B cell (primary cell): ENCODE measurements around the gene BORCS8. TPM values are rescaled to one million over a fixed set of nuclear protein-coding genes. Genes with fewer than 3 reads are reported as not detected.
A peak's percentile ranks its signal among the peaks of the same experiment; 100 is the strongest.

Experiments used
- ATAC-seq: fragments of 200-7000 bp; cut with Tn5 transposase; one replicate; pipeline ENCODE4 v1.10.0; 2021; ENCODE audit warnings: low read depth, mild to moderate bottlenecking, moderate number of reproducible peaks, moderate library complexity
- CTCF ChIA-PET: fragments of 350-600 bp; sonication (Branson Sonifier 250); formaldehyde crosslinking; loops from one replicate; lab custom pipeline; 2021; ENCODE audit warnings: antibody characterized with exemption, inconsistent platforms; lab: Charles Lee
- POLR2A ChIA-PET: fragments of 350-600 bp; sonication (Branson Sonifier 250); formaldehyde crosslinking; loops from one replicate; lab custom pipeline; 2021; ENCODE audit warnings: antibody characterized with exemption; lab: Charles Lee
- DNase-seq: peaks from one replicate; pipeline ENCODE4 v3.0.0; 2013
- H2AFZ ChIP-seq: 2 replicates; pipeline ENCODE4 v1.6.1; 2012; ENCODE audit warnings: mild to moderate bottlenecking, low read depth, low read length; ENCODE audit not compliant: insufficient read depth, poor library complexity, severe bottlenecking
- H3K27ac ChIP-seq, 2 donors: 1 replicate in 1 of 2; 2 replicates in 1 of 2; pipeline ENCODE4 v1.5.1; 2012 to 2013; ENCODE audit warnings: low read length in 2 of 2, mild to moderate bottlenecking in 2 of 2, moderate library complexity in 1 of 2
- H3K27me3 ChIP-seq, 4 experiments: fragments of 200-600 bp in 1 of 4; sonication (generic) in 1 of 4; replicated peaks in 1 of 4; 1 replicate in 2 of 4; 2 replicates in 2 of 4; pipeline versions ENCODE4 v1.6.1 to v1.7.0; 2013 to 2016; ENCODE audit warnings: low read length in 3 of 4, mild to moderate bottlenecking in 2 of 4, mixed read lengths in 1 of 4, moderate library complexity in 1 of 4; ENCODE audit not compliant: insufficient read depth in 4 of 4, control insufficient read depth in 3 of 4; ENCODE audit errors: control extremely low read depth in 1 of 4
- H3K36me3 ChIP-seq, 2 experiments: replicated peaks in 1 of 2; 1 replicate in 1 of 2; 2 replicates in 1 of 2; pipeline versions ENCODE4 v1.6.1 to v1.7.1; 2013; ENCODE audit warnings: low read length in 1 of 2; ENCODE audit not compliant: insufficient read depth in 2 of 2, control insufficient read depth in 1 of 2; ENCODE audit errors: control extremely low read depth in 1 of 2, extremely low read depth in 1 of 2
- H3K4me1 ChIP-seq, 2 donors: fragments of 200-600 bp in 1 of 2; sonication (generic) in 1 of 2; 1 replicate in 1 of 2; 2 replicates in 1 of 2; pipeline versions ENCODE4 v1.5.1 to v1.6.1; 2013 to 2017; ENCODE audit warnings: low read length in 2 of 2; ENCODE audit not compliant: control insufficient read depth in 2 of 2, insufficient read depth in 2 of 2
- H3K4me2 ChIP-seq: replicated peaks from 2 replicates; pipeline ENCODE3; 2012; ENCODE audit warnings: mild to moderate bottlenecking, low read depth, low read length; ENCODE audit not compliant: poor library complexity, severe bottlenecking
- H3K4me3 ChIP-seq, 5 experiments: fragments of 200-600 bp in 1 of 5; sonication (generic) in 1 of 5; 1 replicate in 3 of 5; 2 replicates in 2 of 5; pipeline versions ENCODE4 v1.5.1 to v1.7.0; 2011 to 2016; ENCODE audit warnings: low read length in 4 of 5, mild to moderate bottlenecking in 4 of 5, low read depth in 2 of 5, control low read depth in 1 of 5, moderate library complexity in 1 of 5; ENCODE audit not compliant: insufficient read depth in 1 of 5; ENCODE audit errors: control extremely low read depth in 1 of 5, extremely low read depth in 1 of 5
- H3K79me2 ChIP-seq: fragments of 200-600 bp; sonication (generic); one replicate; pipeline ENCODE4 v1.6.0; 2016; ENCODE audit warnings: low read length; ENCODE audit not compliant: control insufficient read depth, insufficient read depth
- H3K9ac ChIP-seq: fragments of 200-600 bp; sonication (generic); 2 replicates; pipeline ENCODE4 v1.6.1; 2017; ENCODE audit warnings: mild to moderate bottlenecking, low read length, moderate library complexity
- H3K9me3 ChIP-seq, 3 donors: one replicate each; pipeline versions ENCODE4 v1.6.1 to v1.7.1; 2013; ENCODE audit warnings: low read length in 2 of 3; ENCODE audit not compliant: control insufficient read depth in 2 of 3, insufficient read depth in 1 of 3; ENCODE audit errors: control extremely low read depth in 1 of 3
- H4K20me1 ChIP-seq: 2 replicates; pipeline ENCODE4 v1.6.0; 2012; ENCODE audit warnings: mild to moderate bottlenecking, low read length; ENCODE audit not compliant: insufficient read depth, control insufficient read depth, poor library complexity, severe bottlenecking
- H3K27ac Mint-ChIP-seq: one replicate; pipeline ENCODE4 v1.8.0; 2021; ENCODE audit warnings: mixed read lengths
- H3K27me3 Mint-ChIP-seq: one replicate; pipeline ENCODE4 v1.8.0; 2021; ENCODE audit warnings: mixed read lengths
- H3K4me1 Mint-ChIP-seq: one replicate; pipeline ENCODE4 v1.8.0; 2021; ENCODE audit warnings: mixed read lengths
- H3K4me3 Mint-ChIP-seq: one replicate; pipeline ENCODE4 v1.8.0; 2021; ENCODE audit warnings: mixed read lengths
- H3K9me3 Mint-ChIP-seq: one replicate; pipeline ENCODE4 v1.8.0; 2022; ENCODE audit warnings: mixed read lengths; ENCODE audit not compliant: insufficient read depth
- EZH2 ChIP-seq: IDR thresholded peaks from 2 replicates; pipeline ENCODE4 v1.6.1; 2012; ENCODE audit warnings: borderline replicate concordance, low read depth, mild to moderate bottlenecking, moderate library complexity, low read length; ENCODE audit not compliant: insufficient read depth, poor library complexity, severe bottlenecking
- WGBS: methylation state at CpG from one replicate; pipeline ENCODE4 v1.1.5; 2013; ENCODE audit warnings: missing lambda C conversion rate; ENCODE audit not compliant: insufficient coverage; 5-methylcytosine and 5-hydroxymethylcytosine counted together
- intact Hi-C: fragments of 100-400 bp; cut with micrococcal nuclease; formaldehyde crosslinking; loops from one replicate; pipeline ENCODE4 v1.10.0; 2022
- polyA plus RNA-seq: library from polyadenylated mRNA; depleted of rRNA; stranded (reverse); fragments of >200 nt; gene quantifications from 2 replicates; pipeline ENCODE4 v1.2.3, GENCODE V29; 2012
- total RNA-seq, 2 donors: library from RNA; stranded (reverse); fragments of 120-200 nt in 1 of 2; gene quantifications; 1 replicate in 1 of 2; 2 replicates in 1 of 2; pipeline versions ENCODE4 v1.2.3 to v1.2.4, GENCODE V29; 2013 to 2022
- TF ChIP-seq, protein P1 (sequence below): fragments of 200-600 bp; IDR thresholded peaks from one replicate; pipeline ENCODE4 v1.8.0; 2022; ENCODE audit warnings: antibody characterized with exemption, mild to moderate bottlenecking

BORCS8 gene
- total and polyA plus RNA-seq, 2 donors (not counting 1 experiment from before 2014, with no cell fraction given), result 37.6 to 63.1 TPM

- ChIA-PET CTCF (no interaction called here), POLR2A (no interaction called here)
- no peaks in the 10 kb centered on the region for H3K36me3 ChIP-seq
- H3K9me3 ChIP-seq, result peaks cover 0 to 13% (median 0%) of the 10 kb centered on the region in 3 donors
- ATAC-seq (no peak), DNase-seq (no peak)
- H3K9ac ChIP-seq, result no peak overlapping the region
- no peaks in the 10 kb centered on the region for H4K20me1 ChIP-seq
- peaks cover 0 to 31% (median 12%) of the 10 kb centered on the region in 4 experiments for H3K27me3 ChIP-seq
- H3K79me2 ChIP-seq, result no peaks in the 10 kb centered on the region
- peaks cover 31% of the 10 kb centered on the region for H3K27me3 Mint-ChIP-seq
- peaks cover 2% of the 10 kb centered on the region for H3K4me1 Mint-ChIP-seq
- H3K27ac ChIP-seq, result no peak overlapping the region
- WGBS, result 91% methylated on average over 21 of the region's 21 CpGs
- no peak overlapping the region for H3K4me3 Mint-ChIP-seq
- no peak overlapping the region for H3K4me2 ChIP-seq
- H3K9me3 Mint-ChIP-seq, result no peaks in the 10 kb centered on the region
- H3K4me3 ChIP-seq, result no peak overlapping the region
- H3K27ac Mint-ChIP-seq, result no peak overlapping the region
- intact Hi-C loops, result no loop called here
- peaks cover 0 to 3% of the 10 kb centered on the region in 2 donors for H3K4me1 ChIP-seq
- TF ChIP-seq, protein P1, sequence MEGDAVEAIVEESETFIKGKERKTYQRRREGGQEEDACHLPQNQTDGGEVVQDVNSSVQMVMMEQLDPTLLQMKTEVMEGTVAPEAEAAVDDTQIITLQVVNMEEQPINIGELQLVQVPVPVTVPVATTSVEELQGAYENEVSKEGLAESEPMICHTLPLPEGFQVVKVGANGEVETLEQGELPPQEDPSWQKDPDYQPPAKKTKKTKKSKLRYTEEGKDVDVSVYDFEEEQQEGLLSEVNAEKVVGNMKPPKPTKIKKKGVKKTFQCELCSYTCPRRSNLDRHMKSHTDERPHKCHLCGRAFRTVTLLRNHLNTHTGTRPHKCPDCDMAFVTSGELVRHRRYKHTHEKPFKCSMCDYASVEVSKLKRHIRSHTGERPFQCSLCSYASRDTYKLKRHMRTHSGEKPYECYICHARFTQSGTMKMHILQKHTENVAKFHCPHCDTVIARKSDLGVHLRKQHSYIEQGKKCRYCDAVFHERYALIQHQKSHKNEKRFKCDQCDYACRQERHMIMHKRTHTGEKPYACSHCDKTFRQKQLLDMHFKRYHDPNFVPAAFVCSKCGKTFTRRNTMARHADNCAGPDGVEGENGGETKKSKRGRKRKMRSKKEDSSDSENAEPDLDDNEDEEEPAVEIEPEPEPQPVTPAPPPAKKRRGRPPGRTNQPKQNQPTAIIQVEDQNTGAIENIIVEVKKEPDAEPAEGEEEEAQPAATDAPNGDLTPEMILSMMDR, result no peak
- TF ChIP-seq EZH2, result no peak
- no peak overlapping the region for H2AFZ ChIP-seq
Measured at GRCh38 chr19:19218911-19219310, 27.0 kb upstream of the BORCS8 start.

GRCh38 chr19:19217099-19217498, 25.1 kb upstream of the BORCS8 start:
- peaks cover 0 to 23% (median 0%) of the 10 kb centered on the region in 3 donors for H3K9me3 ChIP-seq
- no peak overlapping the region for H3K4me3 ChIP-seq
- H3K79me2 ChIP-seq, result no peaks in the 10 kb centered on the region
- Mint-ChIP-seq H3K4me3 (no peak overlapping the region), H3K9me3 (no peaks in the 10 kb centered on the region), H3K27ac (no peak overlapping the region), H3K27me3 (peaks cover 40% of the 10 kb centered on the region), H3K4me1 (peaks cover 4% of the 10 kb centered on the region)
- DNase-seq, result no peak
- no peak overlapping the region for H3K9ac ChIP-seq
- CTCF ChIA-PET, result no interaction called here
- TF ChIP-seq, protein P1, result peak; percentile 20
- no peak for TF ChIP-seq EZH2
- peaks cover 0 to 45% (median 21%) of the 10 kb centered on the region in 4 experiments for H3K27me3 ChIP-seq
- H3K4me2 ChIP-seq, result no peak overlapping the region
- H4K20me1 ChIP-seq, result no peaks in the 10 kb centered on the region
- H2AFZ ChIP-seq, result no peak overlapping the region
- intact Hi-C loops, result no loop called here
- POLR2A ChIA-PET, result no interaction called here
- peaks cover 0 to 5% of the 10 kb centered on the region in 2 donors for H3K4me1 ChIP-seq
- WGBS, result 73% methylated on average over 3 of the region's 4 CpGs
- no peak overlapping the region for H3K27ac ChIP-seq
- ATAC-seq, result no peak
- H3K36me3 ChIP-seq, result no peaks in the 10 kb centered on the region
